Activated CD4-positive, CD25-positive, alpha-beta regulatory T cell treated with anti-CD3 and anti-CD28 coated beads, Interleukin-2, amount 50 U/mL, for 24 hours (primary cell): Measurements from ENCODE around the gene VSNL1.
"Not testable (repeated sequence)": the region's sequence is repeated elsewhere in the genome, so short reads cannot be mapped to it uniquely, and the experiment has no call there.

Experiments used
- ATAC-seq, 2 donors: fragments of 150-1000 bp; cut with Tn5 transposase; one replicate each; pipeline ENCODE4 v1.10.0; 2021; ENCODE audit warnings: mild to moderate bottlenecking in 1 of 2, moderate library complexity in 1 of 2

The VSNL1 gene

GRCh38 chr2:17542471-17542870 lies 2.0 kb downstream of the VSNL1 start:
- ATAC-seq = no peak

- ATAC-seq = no peak
These were observed 2.7 kb downstream of the VSNL1 start for GRCh38 chr2:17543131-17543660.

GRCh38 chr2:17543848-17544247 lies 3.4 kb downstream of the VSNL1 start:
- no peak for ATAC-seq

- ATAC-seq = no peak
These were observed 3.8 kb downstream of the VSNL1 start for GRCh38 chr2:17544256-17544655.

GRCh38 chr2:17545680-17546613 lies 5.5 kb downstream of the VSNL1 start:
- no peak for ATAC-seq

GRCh38 chr2:17547237-17547636 lies 6.7 kb downstream of the VSNL1 start:
- ATAC-seq = no peak

- ATAC-seq = no peak
These were observed 7.2 kb downstream of the VSNL1 start for GRCh38 chr2:17547737-17548136.

- ATAC-seq = no peak
These were observed 10.4 kb downstream of the VSNL1 start for GRCh38 chr2:17550907-17551306.

- ATAC-seq = no peak
These were observed 14.7 kb downstream of the VSNL1 start for GRCh38 chr2:17555150-17555549.

GRCh38 chr2:17557596-17557995 lies 17.1 kb downstream of the VSNL1 start:
- ATAC-seq = no peak

GRCh38 chr2:17558053-17558452 lies 17.6 kb downstream of the VSNL1 start:
- ATAC-seq = no peak

- no peak for ATAC-seq
These were observed 18.4 kb downstream of the VSNL1 start for GRCh38 chr2:17558878-17559277.

- ATAC-seq = not testable (repeated sequence)
These were observed 25.2 kb downstream of the VSNL1 start for GRCh38 chr2:17565726-17566125.

- no peak for ATAC-seq
These were observed 31.2 kb downstream of the VSNL1 start for GRCh38 chr2:17571681-17572080.

- ATAC-seq = no peak
These were observed 32.7 kb downstream of the VSNL1 start for GRCh38 chr2:17573085-17573803.

- no peak for ATAC-seq
These were observed 33.3 kb downstream of the VSNL1 start for GRCh38 chr2:17573804-17574175.

GRCh38 chr2:17574406-17575073 lies 34.0 kb downstream of the VSNL1 start:
- ATAC-seq = no peak

GRCh38 chr2:17576802-17577201 lies 36.3 kb downstream of the VSNL1 start:
- ATAC-seq = no peak

- no peak for ATAC-seq
These were observed 38.0 kb downstream of the VSNL1 start for GRCh38 chr2:17578466-17578928.

GRCh38 chr2:17579605-17580318 lies 39.3 kb downstream of the VSNL1 start:
- ATAC-seq = no peak

- ATAC-seq = no peak
These were observed 39.8 kb downstream of the VSNL1 start for GRCh38 chr2:17580319-17580715.

- no peak for ATAC-seq
These were observed 41.3 kb downstream of the VSNL1 start for GRCh38 chr2:17581831-17582230.
